Epithelial cell of esophagus (primary cell): ENCODE data around the gene UTS2.

Experiments
- DNase-seq: peaks from one replicate; pipeline ENCODE4 v3.0.0; 2010; ENCODE audit warnings: low read depth
- H3K4me3 ChIP-seq: 2 replicates; pipeline ENCODE4 v1.5.1; 2011; ENCODE audit warnings: mild to moderate bottlenecking, low read length, control low read depth
- CTCF ChIP-seq: IDR thresholded peaks from 2 replicates; pipeline ENCODE4 v1.5.1; 2011; ENCODE audit warnings: low read depth, mild to moderate bottlenecking, low read length, control low read depth, inconsistent platforms; ENCODE audit not compliant: insufficient read depth; ENCODE audit errors: missing control alignments

The UTS2 gene

GRCh38 chr1:7856345-7856744 is 3.5 kb upstream of the UTS2 start:
- TF ChIP-seq CTCF, result no peak
- no peak overlapping the region for H3K4me3 ChIP-seq
- no peak for DNase-seq

DNA sequence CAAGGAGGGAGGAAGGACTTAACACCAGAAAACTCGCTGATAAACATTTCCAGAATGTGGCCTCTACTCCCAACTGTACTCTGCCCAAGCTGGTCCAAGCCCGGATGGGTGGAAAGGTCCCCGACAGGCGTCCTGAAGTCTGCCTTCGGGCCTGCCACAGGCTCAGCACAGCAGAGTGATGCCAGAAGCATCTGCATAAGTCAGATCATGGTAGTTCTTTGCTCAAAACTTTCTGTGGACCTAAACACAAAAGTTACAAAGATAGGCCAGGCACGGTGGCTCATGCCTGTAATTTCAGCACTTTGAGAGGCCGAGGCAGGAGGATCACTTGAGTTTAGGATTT is 790 bp upstream of the UTS2 start:
- no peak for TF ChIP-seq CTCF
- DNase-seq, result no peak
- no peak overlapping the region for H3K4me3 ChIP-seq

DNA sequence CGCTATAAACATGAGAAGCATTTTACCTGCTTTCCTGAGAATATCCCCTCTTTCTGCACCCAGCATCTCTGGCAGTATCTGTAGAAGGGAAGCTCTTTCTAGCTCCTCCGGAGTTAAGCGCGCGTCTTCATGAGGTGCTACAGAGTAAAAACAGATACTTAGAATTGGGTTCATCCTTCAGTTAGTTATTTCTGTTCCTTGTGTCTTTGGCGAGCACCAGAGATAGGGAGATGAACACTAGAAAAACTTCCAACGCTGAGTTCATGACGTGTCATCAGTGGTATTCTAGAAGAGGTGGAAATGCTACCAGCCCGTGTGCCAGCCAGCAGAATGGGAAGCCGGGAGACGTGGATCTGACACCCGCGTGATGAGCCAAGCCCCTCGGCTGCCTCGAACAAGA is 2.1 kb downstream of the UTS2 start:
- H3K4me3 ChIP-seq, result no peak overlapping the region
- DNase-seq, result no peak
- TF ChIP-seq CTCF, result no peak

DNA sequence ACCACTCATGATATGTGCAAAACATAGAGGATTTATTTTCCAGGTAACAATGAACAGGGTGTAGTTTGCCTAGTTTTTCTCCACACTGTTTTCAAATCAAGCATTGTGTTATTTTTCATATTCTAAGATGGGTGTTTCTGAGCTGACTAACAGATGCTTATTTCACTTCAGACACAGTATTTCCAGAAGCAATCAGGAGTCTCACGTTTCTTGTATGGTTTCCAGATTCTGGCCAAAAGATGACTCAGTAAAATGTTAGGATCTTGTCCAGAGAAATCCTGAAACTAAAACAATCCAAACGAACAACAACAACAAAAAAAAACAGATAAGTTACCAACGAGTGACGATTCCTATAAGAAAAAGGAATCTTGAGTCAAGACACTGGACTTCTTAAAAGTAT is 5.3 kb downstream of the UTS2 start:
- no peak for TF ChIP-seq CTCF
- no peak overlapping the region for H3K4me3 ChIP-seq
- DNase-seq, result no peak

- no peak overlapping the region for H3K4me3 ChIP-seq
- no peak for DNase-seq
- TF ChIP-seq CTCF, result no peak
Observed at GRCh38 chr1:7846656-7847055, 6.2 kb downstream of the UTS2 start.

DNA sequence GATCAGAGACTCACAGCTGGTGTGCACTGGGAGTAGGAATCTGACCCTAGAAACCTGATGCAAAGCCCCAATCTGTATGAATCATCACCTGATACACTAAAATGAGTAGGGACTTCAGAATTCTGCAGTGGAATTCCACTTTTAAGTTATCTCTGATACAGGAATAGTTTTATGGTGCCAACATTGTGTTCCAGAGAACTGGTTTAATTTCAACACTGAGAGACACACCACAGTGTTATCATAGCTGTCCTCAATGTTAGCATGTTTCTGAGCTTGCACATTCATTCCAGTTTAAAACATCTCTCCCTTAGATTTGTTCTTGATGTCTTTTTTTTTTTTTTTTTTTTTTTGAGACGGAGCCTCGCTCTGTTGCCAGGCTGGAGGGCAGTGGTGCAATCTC is 7.1 kb downstream of the UTS2 start:
- H3K4me3 ChIP-seq, result no peak overlapping the region
- no peak for DNase-seq
- TF ChIP-seq CTCF, result no peak

- no peak for DNase-seq
- TF ChIP-seq CTCF, result no peak
- no peak overlapping the region for H3K4me3 ChIP-seq
Observed at GRCh38 chr1:7842517-7842916, 10.3 kb downstream of the UTS2 start.
